Keratinocyte (primary cell): Measurements from ENCODE around the gene ERGIC1. TPM values are rescaled to one million over a fixed set of nuclear protein-coding genes. Genes with fewer than 3 reads are reported as not detected.

Source experiments
- DNase-seq: peaks from one replicate; pipeline ENCODE4 v3.0.0-alpha.2; 2011; ENCODE audit warnings: low read depth, missing footprints, low spot score
- FAIRE-seq: peaks from 2 replicates; lab custom pipeline; 2011; peaks lifted over from hg19 to GRCh38; lab: Jason Lieb, UNC
- H2AFZ ChIP-seq: 2 replicates; pipeline ENCODE4 v1.6.0; 2012; ENCODE audit warnings: low read length, control low read depth, inconsistent platforms; ENCODE audit not compliant: control insufficient read depth
- H3K27ac ChIP-seq: 2 replicates; pipeline ENCODE4 v1.5.1; 2011; ENCODE audit warnings: low read length; ENCODE audit not compliant: control insufficient read depth, insufficient read depth
- H3K27me3 ChIP-seq: 3 replicates; pipeline ENCODE4 v1.6.0; 2011; ENCODE audit warnings: low read length; ENCODE audit not compliant: control insufficient read depth, insufficient read depth; ENCODE audit errors: extremely low read depth
- H3K36me3 ChIP-seq, 2 experiments: 2 replicates in 1 of 2; 3 replicates in 1 of 2; pipeline ENCODE4 v1.5.1; 2011; ENCODE audit warnings: low read length in 2 of 2, mild to moderate bottlenecking in 1 of 2; ENCODE audit not compliant: control insufficient read depth in 2 of 2, insufficient read depth in 2 of 2; ENCODE audit errors: extremely low read depth in 1 of 2
- H3K4me1 ChIP-seq: 3 replicates; pipeline ENCODE4 v1.5.1; 2011; ENCODE audit warnings: low read length; ENCODE audit not compliant: control insufficient read depth, insufficient read depth; ENCODE audit errors: extremely low read depth
- H3K4me2 ChIP-seq: 3 replicates; pipeline ENCODE4 v1.6.0; 2011; ENCODE audit warnings: low read depth, low read length; ENCODE audit not compliant: control insufficient read depth, insufficient read depth; ENCODE audit errors: extremely low read depth
- H3K4me3 ChIP-seq, 3 experiments: fragments of 200-600 bp in 1 of 3; sonication (generic) in 1 of 3; 2 replicates in 2 of 3; 3 replicates in 1 of 3; pipeline ENCODE4 v1.5.1; 2011 to 2016; ENCODE audit warnings: low read length in 3 of 3, mild to moderate bottlenecking in 3 of 3, control low read depth in 2 of 3, inconsistent platforms in 1 of 3, low read depth in 1 of 3, mixed read lengths in 1 of 3, mixed run types in 1 of 3, moderate library complexity in 1 of 3; ENCODE audit not compliant: control insufficient read depth in 2 of 3, insufficient read depth in 2 of 3; ENCODE audit errors: extremely low read depth in 1 of 3
- H3K79me2 ChIP-seq: 2 replicates; pipeline ENCODE4 v1.6.0; 2012; ENCODE audit warnings: low read length; ENCODE audit not compliant: control insufficient read depth, insufficient read depth
- H3K9ac ChIP-seq: 3 replicates; pipeline ENCODE4 v1.6.0; 2011; ENCODE audit warnings: low read length; ENCODE audit not compliant: control insufficient read depth, insufficient read depth; ENCODE audit errors: extremely low read depth
- H3K9me1 ChIP-seq: 3 replicates; pipeline ENCODE4 v1.6.0; 2011; ENCODE audit warnings: low read length; ENCODE audit not compliant: control insufficient read depth, insufficient read depth; ENCODE audit errors: extremely low read depth
- H3K9me3 ChIP-seq: 2 replicates; pipeline ENCODE4 v1.5.1; 2012; ENCODE audit warnings: low read depth, low read length; ENCODE audit not compliant: control insufficient read depth
- H4K20me1 ChIP-seq: 3 replicates; pipeline ENCODE4 v1.6.0; 2011; ENCODE audit warnings: low read length; ENCODE audit not compliant: control insufficient read depth, insufficient read depth; ENCODE audit errors: extremely low read depth
- EZH2 ChIP-seq: IDR thresholded peaks from one replicate; pipeline ENCODE4 v1.6.1; 2012; ENCODE audit warnings: inconsistent platforms, mild to moderate bottlenecking, low read length, moderate library complexity
- dilution Hi-C: fragments of 300-500 bp; cut with MboI; formaldehyde crosslinking; loops from one replicate; pipeline ENCODE4 v1.7.0; 2020; ENCODE audit warnings: low sequenced_read_pairs; ENCODE audit not compliant: extremely low pct_ligation_motif_present
- polyA plus RNA-seq, 5 experiments: library from polyadenylated mRNA; depleted of rRNA in 3 of 5; stranded (reverse) in 3 of 5; stranded (forward) in 1 of 5; unstranded in 1 of 5; fragments of >200 nt; gene quantifications; 1 replicate in 1 of 5; 2 replicates in 3 of 5; 3 replicates in 1 of 5; pipeline versions ENCODE4 v1.2.1 to v1.2.3, GENCODE V29; 2011 to 2012; ENCODE audit warnings: missing spikeins in 2 of 5, low read depth in 1 of 5, low replicate concordance in 1 of 5
- TF ChIP-seq, protein P1 (sequence below), 3 experiments: IDR thresholded peaks in 1 of 3; conservative IDR thresholded peaks in 1 of 3; optimal IDR thresholded peaks in 1 of 3; 2 replicates in 2 of 3; 3 replicates in 1 of 3; pipeline versions ENCODE3 to v1.5.1; 2011; ENCODE audit warnings: low read length in 3 of 3, mild to moderate bottlenecking in 3 of 3, moderate library complexity in 2 of 3, control low read depth in 1 of 3, inconsistent platforms in 1 of 3; ENCODE audit not compliant: insufficient read depth in 2 of 3; ENCODE audit errors: extremely low read depth in 1 of 3

Gene ERGIC1
- polyA plus RNA-seq, 1 donor (not counting 4 experiments of a cell fraction or from before 2014, with no cell fraction given) = 93.4 TPM

- no peak for DNase-seq
- H3K9me1 ChIP-seq = no peaks in the 10 kb centered on the region
- no peak for TF ChIP-seq EZH2
- TF ChIP-seq, protein P1, sequence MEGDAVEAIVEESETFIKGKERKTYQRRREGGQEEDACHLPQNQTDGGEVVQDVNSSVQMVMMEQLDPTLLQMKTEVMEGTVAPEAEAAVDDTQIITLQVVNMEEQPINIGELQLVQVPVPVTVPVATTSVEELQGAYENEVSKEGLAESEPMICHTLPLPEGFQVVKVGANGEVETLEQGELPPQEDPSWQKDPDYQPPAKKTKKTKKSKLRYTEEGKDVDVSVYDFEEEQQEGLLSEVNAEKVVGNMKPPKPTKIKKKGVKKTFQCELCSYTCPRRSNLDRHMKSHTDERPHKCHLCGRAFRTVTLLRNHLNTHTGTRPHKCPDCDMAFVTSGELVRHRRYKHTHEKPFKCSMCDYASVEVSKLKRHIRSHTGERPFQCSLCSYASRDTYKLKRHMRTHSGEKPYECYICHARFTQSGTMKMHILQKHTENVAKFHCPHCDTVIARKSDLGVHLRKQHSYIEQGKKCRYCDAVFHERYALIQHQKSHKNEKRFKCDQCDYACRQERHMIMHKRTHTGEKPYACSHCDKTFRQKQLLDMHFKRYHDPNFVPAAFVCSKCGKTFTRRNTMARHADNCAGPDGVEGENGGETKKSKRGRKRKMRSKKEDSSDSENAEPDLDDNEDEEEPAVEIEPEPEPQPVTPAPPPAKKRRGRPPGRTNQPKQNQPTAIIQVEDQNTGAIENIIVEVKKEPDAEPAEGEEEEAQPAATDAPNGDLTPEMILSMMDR (optimal IDR thresholded peaks at IDR 0.05 in 1 of 3, IDR thresholded peaks at IDR 0.05 in 1 of 3, conservative IDR thresholded peaks at IDR 0.05 in 1 of 3; ENCODE audit: extremely low read depth in 1 of 3, insufficient read depth in 2 of 3, low read length in 3 of 3) = no peak
- peaks cover 23% of the 10 kb centered on the region for H3K79me2 ChIP-seq
- no peak for FAIRE-seq
- H3K27me3 ChIP-seq = no peaks in the 10 kb centered on the region
- no peaks in the 10 kb centered on the region for H3K9me3 ChIP-seq
- H3K36me3 ChIP-seq = peaks cover 6 to 17% of the 10 kb centered on the region in 2 experiments
- H4K20me1 ChIP-seq = peaks cover 2% of the 10 kb centered on the region
- no peak overlapping the region for H3K4me2 ChIP-seq
- H2AFZ ChIP-seq = no peak overlapping the region
- no peak overlapping the region for H3K9ac ChIP-seq
- no peak overlapping the region for H3K4me3 ChIP-seq
- H3K27ac ChIP-seq = no peak overlapping the region
- peaks cover 26% of the 10 kb centered on the region for H3K4me1 ChIP-seq
- dilution Hi-C loops = no loop called here
Observed at GRCh38 chr5:172858511-172858989, 24.5 kb downstream of the ERGIC1 start.

DNA sequence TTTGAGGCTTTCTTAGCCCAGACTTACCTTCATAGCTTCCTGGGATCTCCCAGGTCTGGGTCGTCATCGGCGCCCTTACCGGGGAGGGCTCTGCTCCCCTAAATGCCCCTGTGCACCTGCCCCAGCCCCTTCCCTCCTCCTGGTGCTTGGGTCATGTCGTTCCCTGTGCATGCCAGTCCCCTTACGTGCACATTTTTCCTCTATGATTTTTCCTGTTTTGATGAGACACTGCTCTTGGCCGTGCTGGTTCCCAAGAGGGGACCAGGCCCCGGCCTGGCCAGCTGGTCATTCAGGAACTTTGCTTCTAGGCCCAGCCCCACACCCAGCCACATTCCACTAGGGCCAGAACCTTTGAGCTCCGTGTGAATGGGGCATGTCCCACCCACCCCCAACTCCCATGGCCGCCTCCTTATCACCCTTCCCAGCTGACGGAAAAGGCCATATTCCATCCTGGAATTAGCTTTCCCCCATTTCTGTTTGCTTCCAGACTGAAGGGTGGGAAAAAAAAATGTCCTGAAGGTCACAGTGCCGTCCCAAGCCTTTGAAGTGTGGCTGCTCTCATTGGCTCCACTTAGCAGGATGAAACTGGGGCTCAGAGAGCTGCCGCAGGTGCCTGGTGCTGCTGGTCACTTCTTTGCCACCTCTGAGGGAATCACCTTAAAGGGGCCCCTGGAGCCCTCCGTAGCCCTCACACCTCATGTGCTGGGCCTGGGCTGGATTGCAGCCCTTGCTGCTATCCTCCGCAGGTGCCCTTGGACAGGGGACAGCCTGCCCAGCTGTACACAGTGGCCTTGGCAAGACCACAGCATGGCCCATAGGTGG, 25.1 kb downstream of the ERGIC1 start:
- Histone ChIP-seq H3K4me2 (no peak overlapping the region), H3K36me3 (peaks cover 6 to 16% of the 10 kb centered on the region in 2 experiments), H3K9ac (peak overlapping the region; percentile 11), H3K9me3 (no peaks in the 10 kb centered on the region), H3K27ac (no peak overlapping the region), H2AFZ (no peak overlapping the region), H3K4me1 (peaks cover 26% of the 10 kb centered on the region), H3K4me3 (no peak overlapping the region), H4K20me1 (peaks cover 2% of the 10 kb centered on the region), H3K9me1 (no peaks in the 10 kb centered on the region), H3K79me2 (peaks cover 22% of the 10 kb centered on the region), H3K27me3 (no peaks in the 10 kb centered on the region)
- dilution Hi-C loops = no loop called here
- no peak for TF ChIP-seq EZH2
- TF ChIP-seq, protein P1 (optimal IDR thresholded peaks at IDR 0.05 in 1 of 3, IDR thresholded peaks at IDR 0.05 in 1 of 3, conservative IDR thresholded peaks at IDR 0.05 in 1 of 3; ENCODE audit: extremely low read depth in 1 of 3, insufficient read depth in 2 of 3, low read length in 3 of 3) = no peak
- FAIRE-seq = no peak
- DNase-seq = no peak
